Memory B cell (primary cell): ENCODE measurements around the gene FBH1.
A peak's percentile ranks its signal among the peaks of the same experiment; 100 is the strongest.
"Not testable (repeated sequence)": the region's sequence is repeated elsewhere in the genome, so short reads cannot be mapped to it uniquely, and the experiment has no call there.

ENCODE experiments used
- ATAC-seq: fragments of 150-1000 bp; cut with Tn5 transposase; 2 replicates; pipeline ENCODE4 v1.10.0; 2021; ENCODE audit warnings: low read depth, mild to moderate bottlenecking, moderate library complexity
- DNase-seq, 2 donors: peaks; one replicate each; pipeline ENCODE4 v3.0.0; 2022; ENCODE audit warnings: low spot score in 2 of 2
- H3K27ac Mint-ChIP-seq: one replicate; pipeline ENCODE4 v1.8.0; 2022; ENCODE audit warnings: mild to moderate bottlenecking, moderate library complexity, mixed read lengths
- H3K27me3 Mint-ChIP-seq: one replicate; pipeline ENCODE4 v1.8.0; 2022; ENCODE audit warnings: mixed read lengths
- H3K36me3 Mint-ChIP-seq: one replicate; pipeline ENCODE4 v1.8.0; 2022; ENCODE audit warnings: mild to moderate bottlenecking, mixed read lengths
- H3K4me1 Mint-ChIP-seq: one replicate; pipeline ENCODE4 v1.8.0; 2022; ENCODE audit warnings: mixed read lengths
- H3K4me3 Mint-ChIP-seq: one replicate; pipeline ENCODE4 v1.8.0; 2022; ENCODE audit warnings: mild to moderate bottlenecking, moderate library complexity, mixed read lengths
- H3K9me3 Mint-ChIP-seq: one replicate; pipeline ENCODE4 v1.8.0; 2022; ENCODE audit warnings: mixed read lengths

The FBH1 gene

DNA sequence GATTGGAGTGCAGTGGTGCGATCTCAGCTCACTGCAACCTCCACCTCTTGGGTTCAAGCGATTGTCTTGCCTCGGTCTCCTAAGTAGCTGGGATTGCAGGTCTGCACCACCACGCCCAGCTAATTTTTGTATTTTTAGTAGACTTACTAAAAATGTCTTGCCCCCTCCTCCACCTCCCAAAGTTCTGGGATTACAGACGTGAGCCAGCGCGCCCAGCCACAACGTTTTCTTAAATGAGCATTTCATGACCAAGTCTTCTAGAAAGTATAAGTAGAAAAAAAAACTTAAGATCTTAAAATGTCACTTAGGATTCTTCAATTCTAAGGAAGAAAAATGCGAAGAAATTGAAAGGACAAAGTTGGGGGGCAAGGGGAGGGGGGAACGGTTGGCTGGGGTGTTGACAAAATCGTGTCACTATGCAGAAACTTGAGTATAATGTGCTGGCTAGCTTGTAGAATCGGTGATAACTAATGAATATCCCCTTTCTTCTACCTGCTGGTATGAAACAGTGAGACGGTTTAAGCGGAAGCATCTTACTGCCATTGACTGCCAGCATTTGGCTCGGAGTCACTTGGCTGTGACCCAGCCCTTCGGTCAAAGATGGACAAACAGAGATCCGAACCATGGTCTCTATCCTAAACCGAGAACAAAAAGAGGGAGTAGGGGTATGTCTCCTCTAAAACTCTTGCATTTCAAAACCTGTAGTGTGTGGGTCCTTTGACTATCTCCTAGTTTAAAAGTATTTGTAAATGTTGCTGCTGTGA is 12.7 kb downstream of the FBH1 start:
- H3K9me3 Mint-ChIP-seq = no peaks in the 10 kb centered on the region
- H3K27ac Mint-ChIP-seq = no peak overlapping the region
- no peaks in the 10 kb centered on the region for H3K27me3 Mint-ChIP-seq
- ATAC-seq = no peak
- H3K4me1 Mint-ChIP-seq = peaks cover 15% of the 10 kb centered on the region
- no peak overlapping the region for H3K4me3 Mint-ChIP-seq
- peaks cover 24% of the 10 kb centered on the region for H3K36me3 Mint-ChIP-seq
- DNase-seq = no peak

- DNase-seq = no peak
- H3K27me3 Mint-ChIP-seq = no peaks in the 10 kb centered on the region
- peaks cover 29% of the 10 kb centered on the region for H3K36me3 Mint-ChIP-seq
- no peak for ATAC-seq
- H3K4me3 Mint-ChIP-seq = no peak overlapping the region
- H3K9me3 Mint-ChIP-seq = no peaks in the 10 kb centered on the region
- peaks cover 19% of the 10 kb centered on the region for H3K4me1 Mint-ChIP-seq
- peak overlapping the region; percentile 82 for H3K27ac Mint-ChIP-seq
Measured at GRCh38 chr10:5903563-5903962, 13.5 kb downstream of the FBH1 start.

- ATAC-seq (peak; percentile 26), DNase-seq (no peak)
- peak overlapping the region; percentile 82 for H3K27ac Mint-ChIP-seq
- H3K36me3 Mint-ChIP-seq = peaks cover 29% of the 10 kb centered on the region
- no peaks in the 10 kb centered on the region for H3K9me3 Mint-ChIP-seq
- H3K4me3 Mint-ChIP-seq = no peak overlapping the region
- H3K27me3 Mint-ChIP-seq = no peaks in the 10 kb centered on the region
- H3K4me1 Mint-ChIP-seq = peaks cover 17% of the 10 kb centered on the region
Measured at GRCh38 chr10:5904227-5904626, 14.2 kb downstream of the FBH1 start.

- DNase-seq (no peak), ATAC-seq (no peak)
- Mint-ChIP-seq H3K4me3 (no peak overlapping the region), H3K36me3 (peaks cover 34% of the 10 kb centered on the region), H3K27ac (no peak overlapping the region), H3K9me3 (no peaks in the 10 kb centered on the region), H3K4me1 (peaks cover 17% of the 10 kb centered on the region), H3K27me3 (no peaks in the 10 kb centered on the region)
Measured at GRCh38 chr10:5905854-5906507, 15.9 kb downstream of the FBH1 start.

GRCh38 chr10:5906651-5907050 is 16.6 kb downstream of the FBH1 start:
- ATAC-seq = no peak
- no peaks in the 10 kb centered on the region for H3K27me3 Mint-ChIP-seq
- peaks cover 36% of the 10 kb centered on the region for H3K36me3 Mint-ChIP-seq
- no peak overlapping the region for H3K4me3 Mint-ChIP-seq
- DNase-seq = no peak
- no peaks in the 10 kb centered on the region for H3K9me3 Mint-ChIP-seq
- H3K4me1 Mint-ChIP-seq = peaks cover 17% of the 10 kb centered on the region
- H3K27ac Mint-ChIP-seq = no peak overlapping the region

DNA sequence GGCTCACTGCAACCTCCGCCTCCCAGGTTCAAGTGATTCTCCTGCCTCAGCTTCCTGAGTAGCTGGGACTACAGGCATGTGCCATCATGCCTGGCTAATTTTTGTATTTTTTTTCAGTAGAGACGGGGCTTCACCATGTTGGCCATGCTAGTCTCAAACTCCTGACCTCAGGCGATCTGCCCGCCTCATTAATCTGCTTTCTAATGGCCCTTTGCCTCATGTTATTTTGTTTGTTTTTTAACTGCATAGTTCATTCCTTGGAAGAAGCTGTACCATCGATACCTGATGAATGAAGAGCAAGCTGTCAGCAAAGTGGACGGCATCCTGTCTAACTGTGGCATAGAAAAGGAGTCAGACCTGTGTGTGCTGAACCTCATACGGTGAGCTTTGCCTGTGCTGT is 18.6 kb downstream of the FBH1 start:
- not testable (repeated sequence) for DNase-seq, H3K9me3 Mint-ChIP-seq, H3K27me3 Mint-ChIP-seq, H3K4me3 Mint-ChIP-seq, H3K27ac Mint-ChIP-seq, ATAC-seq
- peaks cover 14% of the 10 kb centered on the region for H3K4me1 Mint-ChIP-seq
- peaks cover 45% of the 10 kb centered on the region for H3K36me3 Mint-ChIP-seq

- DNase-seq (no peak), ATAC-seq (no peak)
Measured at GRCh38 chr10:5910323-5911100, 20.5 kb downstream of the FBH1 start.

DNA sequence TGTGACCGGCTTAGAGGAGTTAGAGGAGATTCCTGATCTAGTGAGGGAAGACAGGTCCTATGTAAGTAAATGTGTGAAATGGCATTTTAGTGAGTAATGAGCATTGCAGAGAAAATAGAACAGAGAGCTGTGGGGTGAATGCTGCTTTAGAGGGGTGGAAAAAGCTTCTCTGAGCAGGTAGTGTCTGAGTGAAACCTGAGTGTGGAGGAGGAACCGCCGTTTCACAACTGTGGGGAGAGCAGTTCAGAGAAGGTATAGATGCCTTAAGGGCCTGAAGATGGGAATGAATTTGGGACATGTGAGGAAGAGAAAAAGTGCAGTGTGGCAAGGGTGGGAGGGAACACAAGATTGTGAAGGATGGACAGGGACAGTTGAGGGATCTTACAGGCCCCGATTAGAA is 21.6 kb downstream of the FBH1 start:
- Mint-ChIP-seq H3K9me3 (no peaks in the 10 kb centered on the region), H3K4me3 (no peak overlapping the region), H3K36me3 (peaks cover 57% of the 10 kb centered on the region), H3K27ac (no peak overlapping the region), H3K4me1 (peaks cover 11% of the 10 kb centered on the region), H3K27me3 (no peaks in the 10 kb centered on the region)
- ATAC-seq (no peak), DNase-seq (no peak)

More at GRCh38 chr10:5910323-5911100, 20.5 kb downstream of the FBH1 start:
- H3K36me3 Mint-ChIP-seq = peaks cover 51% of the 10 kb centered on the region
- H3K9me3 Mint-ChIP-seq = no peaks in the 10 kb centered on the region
- no peak overlapping the region for H3K4me3 Mint-ChIP-seq
- H3K27me3 Mint-ChIP-seq = no peaks in the 10 kb centered on the region
- no peak overlapping the region for H3K27ac Mint-ChIP-seq
- peaks cover 10% of the 10 kb centered on the region for H3K4me1 Mint-ChIP-seq

GRCh38 chr10:5913736-5914135 is 23.7 kb downstream of the FBH1 start:
- Mint-ChIP-seq H3K4me3 (no peak overlapping the region), H3K27ac (no peak overlapping the region), H3K9me3 (no peaks in the 10 kb centered on the region), H3K36me3 (peaks cover 56% of the 10 kb centered on the region), H3K27me3 (no peaks in the 10 kb centered on the region), H3K4me1 (peaks cover 5% of the 10 kb centered on the region)
- ATAC-seq (no peak), DNase-seq (no peak)

GRCh38 chr10:5915451-5915850 is 25.4 kb downstream of the FBH1 start:
- Mint-ChIP-seq H3K4me3 (no peak overlapping the region), H3K4me1 (peaks cover 5% of the 10 kb centered on the region), H3K27ac (no peak overlapping the region), H3K36me3 (peaks cover 55% of the 10 kb centered on the region), H3K9me3 (no peaks in the 10 kb centered on the region), H3K27me3 (no peaks in the 10 kb centered on the region)
- DNase-seq = no peak
- ATAC-seq = no peak

- H3K4me3 Mint-ChIP-seq = no peak overlapping the region
- no peak for DNase-seq
- H3K27ac Mint-ChIP-seq = no peak overlapping the region
- no peaks in the 10 kb centered on the region for H3K27me3 Mint-ChIP-seq
- H3K4me1 Mint-ChIP-seq = peaks cover 5% of the 10 kb centered on the region
- peaks cover 59% of the 10 kb centered on the region for H3K36me3 Mint-ChIP-seq
- no peak for ATAC-seq
- H3K9me3 Mint-ChIP-seq = no peaks in the 10 kb centered on the region
Measured at GRCh38 chr10:5917305-5917704, 27.3 kb downstream of the FBH1 start.

DNA sequence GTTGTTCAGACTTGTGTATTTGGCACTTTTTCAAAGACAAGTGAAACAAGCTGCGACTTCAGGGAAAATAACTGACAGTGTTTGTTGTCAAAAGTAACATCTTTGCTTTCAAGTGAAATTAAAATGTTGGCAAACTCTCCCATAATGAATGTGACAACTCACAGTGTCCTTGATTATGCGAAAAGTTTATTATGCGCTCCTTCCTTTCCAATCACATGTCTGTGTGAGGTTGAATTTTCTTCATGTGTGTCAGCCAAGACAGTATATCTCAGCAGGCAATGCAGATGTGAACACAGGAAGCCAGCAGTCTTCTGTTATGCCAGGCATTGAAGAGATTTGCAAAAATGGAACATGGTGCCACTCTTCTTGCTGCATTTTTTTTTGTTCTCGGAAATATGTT is 28.7 kb downstream of the FBH1 start:
- Mint-ChIP-seq H3K27me3 (no peaks in the 10 kb centered on the region), H3K36me3 (peaks cover 53% of the 10 kb centered on the region), H3K9me3 (no peaks in the 10 kb centered on the region), H3K27ac (no peak overlapping the region), H3K4me3 (no peak overlapping the region), H3K4me1 (peaks cover 5% of the 10 kb centered on the region)
- ATAC-seq (no peak), DNase-seq (no peak)

DNA sequence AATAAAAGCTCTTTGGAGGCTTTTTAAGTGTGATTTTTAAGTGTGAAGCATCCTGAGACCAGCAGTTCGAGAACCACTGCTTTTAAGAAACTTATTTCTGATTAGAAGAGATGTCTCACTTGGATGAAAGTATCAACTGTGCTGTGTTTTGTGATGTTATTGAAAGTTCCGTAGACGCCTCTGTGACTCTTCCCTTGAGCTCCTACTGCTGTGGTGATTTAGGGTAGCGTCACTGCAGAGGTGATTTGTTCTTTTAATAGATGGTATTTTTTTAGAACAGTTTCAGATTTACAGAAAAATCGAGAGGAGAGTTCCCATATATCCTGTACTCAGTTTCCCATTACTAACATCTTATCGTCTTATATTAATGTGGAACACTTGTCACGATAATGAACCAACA is 29.5 kb downstream of the FBH1 start:
- Mint-ChIP-seq H3K36me3 (peaks cover 53% of the 10 kb centered on the region), H3K27me3 (no peaks in the 10 kb centered on the region), H3K4me1 (peaks cover 5% of the 10 kb centered on the region), H3K9me3 (no peaks in the 10 kb centered on the region), H3K4me3 (no peak overlapping the region), H3K27ac (no peak overlapping the region)
- DNase-seq (no peak), ATAC-seq (no peak)

DNA sequence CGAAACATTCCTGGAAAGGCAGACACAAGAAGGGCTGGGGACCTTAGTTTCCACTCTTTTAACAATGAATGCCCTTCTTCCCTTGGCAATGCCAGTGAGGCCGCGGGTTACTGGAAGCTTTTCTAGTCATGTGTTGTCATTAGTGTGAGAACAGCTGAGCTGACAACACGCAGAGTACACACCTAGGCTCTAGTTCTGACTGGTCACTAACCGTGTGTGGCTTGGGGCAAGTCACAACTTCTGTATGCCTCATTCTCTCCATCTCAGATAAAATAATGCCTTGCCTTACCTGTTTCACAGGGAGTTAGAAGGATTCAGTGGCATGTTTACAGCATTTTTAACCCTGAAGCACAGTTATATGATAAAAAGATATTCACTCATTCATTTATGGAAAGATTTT is 31.7 kb downstream of the FBH1 start:
- Mint-ChIP-seq H3K36me3 (peaks cover 47% of the 10 kb centered on the region), H3K27ac (no peak overlapping the region), H3K4me3 (no peak overlapping the region), H3K27me3 (no peaks in the 10 kb centered on the region), H3K4me1 (no peaks in the 10 kb centered on the region), H3K9me3 (no peaks in the 10 kb centered on the region)
- no peak for DNase-seq
- no peak for ATAC-seq
